K562 treated with DMSO at 1 percent for 4 hours (cell line): Measurements from ENCODE around the gene NCOR2. TPM values are rescaled to one million over a fixed set of nuclear protein-coding genes. Genes with fewer than 3 reads are reported as not detected.

ENCODE experiments used
- total RNA-seq: library from RNA; unstranded; fragments of 300-600 nt; gene quantifications from 2 replicates; pipeline ENCODE4 v1.2.3, GENCODE V29; 2022; ENCODE audit not compliant: insufficient read depth

The NCOR2 gene
- total RNA-seq = 85.8 and 118 TPM in 2 replicates

GRCh38 chr12:124566997-124567672, at the start of gene NCOR2:
Gene NCOR2, minus strand, starts transcription at chr12:124567612. Its CDS starts 72,361 bp downstream, at chr12:124495251.

